CD8-positive, alpha-beta memory T cell (primary cell): ENCODE data around the gene BIRC3. TPM values are rescaled to one million over a fixed set of nuclear protein-coding genes. Genes with fewer than 3 reads are reported as not detected.
"Not testable (repeated sequence)": the region's sequence is repeated elsewhere in the genome, so short reads cannot be mapped to it uniquely, and the experiment has no call there.

ENCODE experiments used
- CTCF ChIA-PET: fragments of 350-600 bp; sonication (Branson Sonifier 250); formaldehyde crosslinking; loops from one replicate; lab custom pipeline; 2021; ENCODE audit warnings: antibody characterized with exemption; lab: Charles Lee
- POLR2A ChIA-PET: fragments of 350-600 bp; sonication (Branson Sonifier 250); formaldehyde crosslinking; loops from one replicate; lab custom pipeline; 2021; ENCODE audit warnings: antibody characterized with exemption; lab: Charles Lee
- DNase-seq, 5 donors: peaks; one replicate each; pipeline versions ENCODE4 v3.0.0 to v3.0.0-alpha.2; 2020 to 2022; ENCODE audit warnings: mixed read lengths in 1 of 5
- H3K27ac ChIP-seq: one replicate; pipeline ENCODE4 v1.7.0; 2013; ENCODE audit warnings: low read depth, mild to moderate bottlenecking, low read length, moderate library complexity
- H3K27me3 ChIP-seq: 2 replicates; pipeline ENCODE4 v1.7.0; 2013; ENCODE audit warnings: low read length, mild to moderate bottlenecking; ENCODE audit not compliant: insufficient read depth, poor library complexity, severe bottlenecking
- H3K36me3 ChIP-seq: 2 replicates; pipeline ENCODE4 v1.7.0; 2013; ENCODE audit warnings: mild to moderate bottlenecking, low read length, moderate library complexity; ENCODE audit not compliant: insufficient read depth
- H3K4me1 ChIP-seq: 2 replicates; pipeline ENCODE4 v1.7.0; 2013; ENCODE audit warnings: mild to moderate bottlenecking, low read length, moderate library complexity; ENCODE audit not compliant: insufficient read depth
- H3K4me3 ChIP-seq: 2 replicates; pipeline ENCODE4 v1.7.0; 2013; ENCODE audit warnings: mild to moderate bottlenecking, low read length
- H3K9me3 ChIP-seq: 2 replicates; pipeline ENCODE4 v1.7.0; 2013; ENCODE audit warnings: mild to moderate bottlenecking, low read length
- H3K27ac Mint-ChIP-seq, 8 donors: one replicate each; pipeline ENCODE4 v1.8.0; 2020 to 2021; ENCODE audit warnings: mixed read lengths in 8 of 8, mild to moderate bottlenecking in 6 of 8, inconsistent platforms in 3 of 8, moderate library complexity in 3 of 8
- H3K27me3 Mint-ChIP-seq, 2 donors: one replicate each; pipeline ENCODE4 v1.8.0; 2020 to 2021; ENCODE audit warnings: mixed read lengths in 2 of 2, mild to moderate bottlenecking in 1 of 2, moderate library complexity in 1 of 2
- H3K36me3 Mint-ChIP-seq, 3 donors: one replicate each; pipeline ENCODE4 v1.8.0; 2020 to 2021; ENCODE audit warnings: mixed read lengths in 3 of 3, inconsistent platforms in 1 of 3, mild to moderate bottlenecking in 1 of 3
- H3K4me1 Mint-ChIP-seq, 3 donors: one replicate each; pipeline ENCODE4 v1.8.0; 2020 to 2021; ENCODE audit warnings: mixed read lengths in 3 of 3, inconsistent platforms in 1 of 3, mild to moderate bottlenecking in 1 of 3
- H3K4me3 Mint-ChIP-seq, 7 donors: one replicate each; pipeline ENCODE4 v1.8.0; 2020 to 2021; ENCODE audit warnings: mixed read lengths in 7 of 7, mild to moderate bottlenecking in 6 of 7, moderate library complexity in 4 of 7, inconsistent platforms in 2 of 7
- H3K9me3 Mint-ChIP-seq, 5 donors: one replicate each; pipeline ENCODE4 v1.8.0; 2020 to 2022; ENCODE audit warnings: mixed read lengths in 5 of 5, mild to moderate bottlenecking in 3 of 5, moderate library complexity in 2 of 5, inconsistent platforms in 1 of 5
- polyA plus RNA-seq: library from polyadenylated mRNA; unstranded; fragments of 300-500 nt; fragmentation: Illumina TruSeq; gene quantifications from one replicate; pipeline ENCODE4 v1.2.3, GENCODE V29; 2021
- total RNA-seq, 2 experiments: library from RNA; stranded (reverse); gene quantifications; one replicate each; pipeline ENCODE4 v1.2.3, GENCODE V29; 2021

The BIRC3 gene
- total and polyA plus RNA-seq, 3 experiments from 2014 or later: 36.7 to 199 (median 191) TPM

- POLR2A ChIA-PET: no interaction called here
Measured at GRCh38 chr11:102361086-102362031, 44.1 kb downstream of the BIRC3 start.

GRCh38 chr11:102364991-102365390 lies 47.7 kb downstream of the BIRC3 start:
- peaks cover 0 to 3% (median 0%) of the 10 kb centered on the region in 5 donors for H3K9me3 Mint-ChIP-seq
- DNase-seq: no peak
- peaks cover 40% of the 10 kb centered on the region for H3K4me1 ChIP-seq
- H3K4me3 ChIP-seq: no peak overlapping the region
- peak overlapping the region; percentile 12 to 80 (median 40) for H3K27ac Mint-ChIP-seq
- H3K9me3 ChIP-seq: no peaks in the 10 kb centered on the region
- H3K36me3 ChIP-seq: peaks cover 35% of the 10 kb centered on the region
- peaks cover 42 to 51% (median 46%) of the 10 kb centered on the region in 3 donors for H3K4me1 Mint-ChIP-seq
- ChIA-PET POLR2A (no interaction called here), CTCF (interaction anchor here (0.7 to 2.2 kb wide), 4 partner anchors 25 to 131 kb away, joined by 3 to 10 read pairs (median 4); no protein-coding TSS in a partner anchor)
- no peaks in the 10 kb centered on the region for H3K27me3 Mint-ChIP-seq
- no peak overlapping the region for H3K4me3 Mint-ChIP-seq
- H3K27me3 ChIP-seq: no peaks in the 10 kb centered on the region
- no peak overlapping the region for H3K27ac ChIP-seq
- H3K36me3 Mint-ChIP-seq: peaks cover 22 to 74% (median 36%) of the 10 kb centered on the region in 3 donors

More at GRCh38 chr11:102361086-102362031, 44.1 kb downstream of the BIRC3 start:
- Mint-ChIP-seq H3K4me1 (peaks cover 40 to 58% (median 54%) of the 10 kb centered on the region in 3 donors), H3K36me3 (peaks cover 17 to 74% (median 28%) of the 10 kb centered on the region in 3 donors), H3K4me3 (peak overlapping the region; percentile 39 to 76 (median 66)), H3K27me3 (peaks cover 0 to 1% of the 10 kb centered on the region in 2 donors), H3K9me3 (peaks cover 0 to 7% (median 0%) of the 10 kb centered on the region in 5 donors), H3K27ac (peak overlapping the region; percentile 58 to 94 (median 89))
- peaks cover 30% of the 10 kb centered on the region for H3K4me1 ChIP-seq
- peak overlapping the region; percentile 13 for H3K4me3 ChIP-seq
- no peaks in the 10 kb centered on the region for H3K9me3 ChIP-seq
- no peaks in the 10 kb centered on the region for H3K27me3 ChIP-seq
- CTCF ChIA-PET: interaction anchor here (1.1 to 2.3 kb wide), 5 partner anchors 13 to 90 kb away, joined by 4 to 16 read pairs (median 5); no protein-coding TSS in a partner anchor
- no peak overlapping the region for H3K27ac ChIP-seq
- peaks cover 25% of the 10 kb centered on the region for H3K36me3 ChIP-seq
- DNase-seq: peak in 3 of 5 donors; percentile 53 to 84 (median 57)

GRCh38 chr11:102367364-102367763 lies 50.1 kb downstream of the BIRC3 start:
- H3K4me3 Mint-ChIP-seq: no peak overlapping the region
- POLR2A ChIA-PET: no interaction called here
- H3K4me3 ChIP-seq: no peak overlapping the region
- DNase-seq: peak in 2 of 5 donors; percentile 38 to 52
- H3K27me3 ChIP-seq: no peaks in the 10 kb centered on the region
- peaks cover 17% of the 10 kb centered on the region for H3K4me1 ChIP-seq
- no peaks in the 10 kb centered on the region for H3K9me3 Mint-ChIP-seq
- no peak overlapping the region for H3K27ac ChIP-seq
- peak overlapping the region in 7 of 8 donors; percentile 31 to 79 (median 64) for H3K27ac Mint-ChIP-seq
- H3K27me3 Mint-ChIP-seq: no peaks in the 10 kb centered on the region
- peaks cover 14 to 63% (median 34%) of the 10 kb centered on the region in 3 donors for H3K36me3 Mint-ChIP-seq
- H3K36me3 ChIP-seq: peaks cover 35% of the 10 kb centered on the region
- H3K9me3 ChIP-seq: no peaks in the 10 kb centered on the region
- CTCF ChIA-PET: interaction anchor here (0.7 to 2.2 kb wide), 17 partner anchors 9 to 299 kb away, joined by 3 to 13 read pairs (median 4); no protein-coding TSS in a partner anchor
- H3K4me1 Mint-ChIP-seq: peaks cover 27 to 34% (median 30%) of the 10 kb centered on the region in 3 donors

- CTCF ChIA-PET: interaction anchor here (1.6 to 1.8 kb wide), 2 partner anchors 128 to 131 kb away, joined by 6 read pairs; no protein-coding TSS in a partner anchor
- Histone ChIP-seq H3K36me3 (peaks cover 28% of the 10 kb centered on the region), H3K9me3 (no peaks in the 10 kb centered on the region), H3K4me3 (no peak overlapping the region), H3K27ac (no peak overlapping the region), H3K4me1 (peaks cover 11% of the 10 kb centered on the region), H3K27me3 (no peaks in the 10 kb centered on the region)
- Mint-ChIP-seq H3K36me3 (peaks cover 14 to 56% (median 29%) of the 10 kb centered on the region in 3 donors), H3K9me3 (no peaks in the 10 kb centered on the region), H3K4me1 (peaks cover 23 to 31% (median 27%) of the 10 kb centered on the region in 3 donors), H3K27ac (peak overlapping the region in 6 of 8 donors; percentile 17 to 72 (median 40)), H3K4me3 (no peak overlapping the region), H3K27me3 (no peaks in the 10 kb centered on the region)
- no peak for DNase-seq
- POLR2A ChIA-PET: no interaction called here
Measured at GRCh38 chr11:102368472-102368871, 51.2 kb downstream of the BIRC3 start.

GRCh38 chr11:102374633-102375424 lies 57.5 kb downstream of the BIRC3 start:
- Mint-ChIP-seq H3K36me3 (peaks cover 0 to 57% (median 20%) of the 10 kb centered on the region in 3 donors), H3K27ac (peak overlapping the region in 5 of 8 donors; percentile 26 to 79 (median 43)), H3K4me3 (peak overlapping the region in 3 of 7 donors; percentile 11 to 49 (median 27)), H3K4me1 (peaks cover 16 to 31% (median 28%) of the 10 kb centered on the region in 3 donors)
- CTCF ChIA-PET: interaction anchor here (1.3 to 2.8 kb wide), 3 partner anchors 16 to 121 kb away, joined by 3 to 11 read pairs (median 3); no protein-coding TSS in a partner anchor
- peaks cover 24% of the 10 kb centered on the region for H3K36me3 ChIP-seq
- H3K4me3 ChIP-seq, H3K9me3 Mint-ChIP-seq, H3K27me3 Mint-ChIP-seq, H3K27ac ChIP-seq, POLR2A ChIA-PET, H3K9me3 ChIP-seq, H3K27me3 ChIP-seq: not testable (repeated sequence)
- peak in 1 of 5 donors; percentile 48 for DNase-seq
- peaks cover 13% of the 10 kb centered on the region for H3K4me1 ChIP-seq

GRCh38 chr11:102375720-102376399 lies 58.6 kb downstream of the BIRC3 start:
- Mint-ChIP-seq H3K36me3 (peaks cover 0 to 67% (median 24%) of the 10 kb centered on the region in 3 donors), H3K9me3 (no peaks in the 10 kb centered on the region), H3K4me3 (no peak overlapping the region), H3K4me1 (peaks cover 16 to 31% (median 28%) of the 10 kb centered on the region in 3 donors), H3K27me3 (no peaks in the 10 kb centered on the region), H3K27ac (peak overlapping the region in 4 of 8 donors; percentile 6 to 41 (median 25))
- peaks cover 13% of the 10 kb centered on the region for H3K4me1 ChIP-seq
- ChIA-PET POLR2A (interaction anchor here (0.6 kb wide), 1 partner anchor 17 kb away, joined by 3 read pairs; no protein-coding TSS in a partner anchor), CTCF (interaction anchor here (1.2 to 2.8 kb wide), 4 partner anchors 9 to 120 kb away, joined by 3 to 11 read pairs (median 3); no protein-coding TSS in a partner anchor)
- no peaks in the 10 kb centered on the region for H3K27me3 ChIP-seq
- H3K27ac ChIP-seq: no peak overlapping the region
- no peaks in the 10 kb centered on the region for H3K9me3 ChIP-seq
- H3K36me3 ChIP-seq: peaks cover 25% of the 10 kb centered on the region
- DNase-seq: no peak
- no peak overlapping the region for H3K4me3 ChIP-seq

- no peak for DNase-seq
- no peaks in the 10 kb centered on the region for H3K9me3 ChIP-seq
- CTCF ChIA-PET: no interaction called here
- no peak overlapping the region for H3K4me3 ChIP-seq
- POLR2A ChIA-PET: no interaction called here
- Mint-ChIP-seq H3K36me3 (peaks cover 0 to 72% (median 26%) of the 10 kb centered on the region in 3 donors), H3K27me3 (no peaks in the 10 kb centered on the region), H3K4me1 (peaks cover 10 to 25% (median 21%) of the 10 kb centered on the region in 3 donors), H3K27ac (no peak overlapping the region), H3K9me3 (no peaks in the 10 kb centered on the region), H3K4me3 (no peak overlapping the region)
- H3K27me3 ChIP-seq: no peaks in the 10 kb centered on the region
- H3K4me1 ChIP-seq: peaks cover 13% of the 10 kb centered on the region
- no peak overlapping the region for H3K27ac ChIP-seq
- H3K36me3 ChIP-seq: peaks cover 25% of the 10 kb centered on the region
Measured at GRCh38 chr11:102377891-102378290, 60.6 kb downstream of the BIRC3 start.
